ENCODE measurements around the gene OR4E1. TPM values are rescaled to one million over a fixed set of nuclear protein-coding genes. Genes with fewer than 3 reads are reported as not detected.
A peak's percentile ranks its signal among the peaks of the same experiment; 100 is the strongest.

Gene OR4E1
- total and polyA plus RNA-seq, 9 of the 15 experiments (the other 6 are each of a cell fraction or from before 2014, with no cell fraction given): not detected

GRCh38 chr14:21675566-21675965, 1.9 kb upstream of the OR4E1 start:
- TF ChIP-seq MAFK (IDR thresholded peaks at IDR 0.05; ENCODE audit: low read length) (peak; percentile 49), HNRNPLL (IDR thresholded peaks at IDR 0.05; ENCODE audit: low read depth, low read length, poor library complexity, severe bottlenecking) (no peak), ZNF408 (CRISPR knock-in tag; IDR thresholded peaks at IDR 0.05; ENCODE audit: low read depth) (no peak), NRF1 (conservative IDR thresholded peaks at IDR 0.05 in 1 of 2, IDR thresholded peaks at IDR 0.05 in 1 of 2) (no peak), ZNF316 (IDR thresholded peaks at IDR 0.05) (peak; percentile 59), MAFF (IDR thresholded peaks at IDR 0.05; ENCODE audit: low read length) (peak; percentile 43)
- H4K20me1 ChIP-seq (replicated peaks; ENCODE audit: control insufficient read depth, insufficient read depth, low read length): no peaks in the 10 kb centered on the region
- H3K79me2 ChIP-seq (ENCODE audit: control insufficient read depth, insufficient read depth, low read length): no peaks in the 10 kb centered on the region
- H3K9ac ChIP-seq (ENCODE audit: insufficient read depth in 1 of 2, low read depth in 2 of 2, low read length in 2 of 2): no peak overlapping the region
- H3K9me3 ChIP-seq (replicated peaks; ENCODE audit: control insufficient read depth, insufficient read depth, low read depth, low read length): no peaks in the 10 kb centered on the region
- ATAC-seq (no peak), DNase-seq (ENCODE audit: extremely low read depth in 1 of 4, low spot score in 3 of 4) (no peak), FAIRE-seq (no peak)
- POLR2A ChIA-PET: no interaction called here
- peaks cover 0 to 5% of the 10 kb centered on the region in 2 experiments; a peak in 1 of 5 replicates for H3K27me3 ChIP-seq (ENCODE audit: control insufficient read depth in 2 of 2, insufficient read depth in 2 of 2, low read length in 2 of 2)
- H3K4me1 ChIP-seq (replicated peaks in 1 of 2; ENCODE audit: control insufficient read depth in 2 of 2, insufficient read depth in 2 of 2, low read length in 2 of 2): no peaks in the 10 kb centered on the region
- no peaks in the 10 kb centered on the region for H3K36me3 ChIP-seq (ENCODE audit: control insufficient read depth, insufficient read depth, low read length)
- CTCF ChIA-PET (ENCODE audit: low intra/inter-chr PET ratio): no interaction called here
- intact Hi-C loops (cut with micrococcal nuclease): no loop called here
- in situ Hi-C loops (cut with MboI): no loop called here
- no peak overlapping the region for H3K4me2 ChIP-seq (ENCODE audit: insufficient read depth, low read length)
- no TSS peak for BruUV-seq (replicated peaks)
- H3K9me1 ChIP-seq (ENCODE audit: control insufficient read depth, insufficient read depth, low read length): no peaks in the 10 kb centered on the region
- H3K27ac ChIP-seq (ENCODE audit: extremely low read depth, low read depth, low read length): no peak overlapping the region
- no peak overlapping the region for H3K4me3 ChIP-seq
- H2AFZ ChIP-seq (ENCODE audit: low read depth, low read length): no peak overlapping the region
- 4% methylated on average over 4 of the region's 4 CpGs for WGBS (ENCODE audit: insufficient coverage, low coverage, missing lambda C conversion rate)

- WGBS (ENCODE audit: insufficient coverage, low coverage, missing lambda C conversion rate): 0% methylated on average over 1 of the region's 1 CpG
- FAIRE-seq (no peak), ATAC-seq (no peak), DNase-seq (ENCODE audit: extremely low read depth in 1 of 4, low spot score in 3 of 4) (no peak)
- no peaks in the 10 kb centered on the region for H3K36me3 ChIP-seq (ENCODE audit: control insufficient read depth, insufficient read depth, low read length)
- H3K9ac ChIP-seq (ENCODE audit: insufficient read depth in 1 of 2, low read depth in 2 of 2, low read length in 2 of 2): no peak overlapping the region; a peak in 1 of 4 replicates
- no TSS peak for BruUV-seq (replicated peaks)
- H3K27me3 ChIP-seq (ENCODE audit: control insufficient read depth in 2 of 2, insufficient read depth in 2 of 2, low read length in 2 of 2): peaks cover 0 to 10% of the 10 kb centered on the region in 2 experiments; a peak in 2 of 5 replicates
- no peaks in the 10 kb centered on the region for H3K9me3 ChIP-seq (replicated peaks; ENCODE audit: control insufficient read depth, insufficient read depth, low read depth, low read length)
- no peaks in the 10 kb centered on the region for H4K20me1 ChIP-seq (replicated peaks; ENCODE audit: control insufficient read depth, insufficient read depth, low read length)
- CTCF ChIA-PET (ENCODE audit: low intra/inter-chr PET ratio): no interaction called here
- in situ Hi-C loops (cut with MboI): no loop called here
- H3K4me3 ChIP-seq: no peak overlapping the region
- no peak overlapping the region for H3K27ac ChIP-seq (ENCODE audit: extremely low read depth, low read depth, low read length)
- TF ChIP-seq TEAD1 (CRISPR knock-in tag; IDR thresholded peaks at IDR 0.05): no peak
- TF ChIP-seq ZNF3 (CRISPR knock-in tag; IDR thresholded peaks at IDR 0.05): no peak
- TF ChIP-seq NEUROD1 (IDR thresholded peaks at IDR 0.05; ENCODE audit: borderline replicate concordance, low read depth, low read length, partially characterized antibody): no peak
- H3K79me2 ChIP-seq (ENCODE audit: control insufficient read depth, insufficient read depth, low read length): no peaks in the 10 kb centered on the region
- POLR2A ChIA-PET: no interaction called here
- intact Hi-C loops (cut with micrococcal nuclease): no loop called here
- H3K9me1 ChIP-seq (ENCODE audit: control insufficient read depth, insufficient read depth, low read length): no peaks in the 10 kb centered on the region
- no peak overlapping the region for H2AFZ ChIP-seq (ENCODE audit: low read depth, low read length)
- H3K4me2 ChIP-seq (ENCODE audit: insufficient read depth, low read length): no peak overlapping the region
- no peaks in the 10 kb centered on the region for H3K4me1 ChIP-seq (replicated peaks in 1 of 2; ENCODE audit: control insufficient read depth in 2 of 2, insufficient read depth in 2 of 2, low read length in 2 of 2)
Measured at GRCh38 chr14:21672116-21672515, 1.5 kb downstream of the OR4E1 start.

Measured in K562 (cell line).